K562 (cell line): ENCODE data around the gene NECTIN2.

Experiments used
- CTCF ChIP-seq, 3 experiments: IDR thresholded peaks in 2 of 3; conservative IDR thresholded peaks in 1 of 3; 2 replicates each; pipeline ENCODE4 v1.5.1; 2011 to 2012; ENCODE audit warnings: low read length in 3 of 3, mild to moderate bottlenecking in 3 of 3, control low read depth in 2 of 3, improper control_type of control experiment in 1 of 3, inconsistent platforms in 1 of 3, low read depth in 1 of 3, mixed read lengths in 1 of 3, moderate library complexity in 1 of 3; ENCODE audit not compliant: insufficient read depth in 2 of 3
- EP300 ChIP-seq: IDR thresholded peaks from 2 replicates; pipeline ENCODE4 v1.6.1; 2012; ENCODE audit warnings: low read length, improper control_type of control experiment
- EZH2 ChIP-seq: IDR thresholded peaks from 2 replicates; pipeline ENCODE4 v1.6.1; 2012; ENCODE audit warnings: low read depth, mild to moderate bottlenecking, inconsistent platforms, low read length, borderline replicate concordance
- HCFC1 ChIP-seq: IDR thresholded peaks from 2 replicates; pipeline ENCODE4 v1.6.1; 2012; ENCODE audit warnings: low read depth, low read length, improper control_type of control experiment
- HDAC1 ChIP-seq, 2 experiments: fragments of 450-650 bp; IDR thresholded peaks; 2 replicates each; pipeline ENCODE4 v1.6.1; 2016 to 2017; ENCODE audit warnings: inconsistent platforms in 1 of 2, mild to moderate bottlenecking in 1 of 2, moderate library complexity in 1 of 2
- JUN ChIP-seq, 2 experiments: sonication (generic) in 1 of 2; formaldehyde crosslinking in 1 of 2; IDR thresholded peaks; 2 replicates each; pipeline versions ENCODE4 v1.6.1 to v1.8.0; 2012 to 2022; ENCODE audit warnings: borderline replicate concordance in 2 of 2, mild to moderate bottlenecking in 2 of 2, improper control_type of control experiment in 1 of 2, low read depth in 1 of 2, low read length in 1 of 2, missing genetic modification reagents in 1 of 2
- RAD21 ChIP-seq, 2 experiments: fragments of 250-450 bp in 1 of 2; fragments of 450-650 bp in 1 of 2; sonication (Bioruptor Pico) in 1 of 2; formaldehyde crosslinking in 1 of 2; IDR thresholded peaks in 1 of 2; conservative IDR thresholded peaks in 1 of 2; 2 replicates each; pipeline versions ENCODE4 v1.4.0 to v1.8.0; 2020 to 2022; ENCODE audit warnings: mild to moderate bottlenecking in 2 of 2, moderate library complexity in 1 of 2
- RFX5 ChIP-seq: IDR thresholded peaks from 2 replicates; pipeline ENCODE4 v1.6.1; 2011; ENCODE audit warnings: low read depth, mild to moderate bottlenecking, improper control_type of control experiment, low read length
- SMAD1 ChIP-seq: fragments of 150-350 bp; IDR thresholded peaks from 2 replicates; pipeline ENCODE4 v1.6.1; 2014; ENCODE audit warnings: low read length, low read depth; ENCODE audit not compliant: partially characterized antibody
- TF ChIP-seq, protein P1 (sequence below): sonication (generic); formaldehyde crosslinking; IDR thresholded peaks from 2 replicates; pipeline ENCODE4 v1.8.1; 2023; ENCODE audit warnings: mild to moderate bottlenecking, missing genetic modification reagents, moderate library complexity

- TF ChIP-seq JUN (IDR thresholded peaks at IDR 0.05; ENCODE audit: borderline replicate concordance, low read depth, low read length) (no peak), JUN (CRISPR knock-in tag; IDR thresholded peaks at IDR 0.05; ENCODE audit: borderline replicate concordance) (no peak), SMAD1 (no peak), EZH2 (no peak), HDAC1 (IDR thresholded peaks at IDR 0.05) (no peak), RAD21 (CRISPR knock-in tag; conservative IDR thresholded peaks at IDR 0.05 in 1 of 2, IDR thresholded peaks at IDR 0.05 in 1 of 2) (no peak), HCFC1 (no peak), CTCF (IDR thresholded peaks at IDR 0.05 in 2 of 3, conservative IDR thresholded peaks at IDR 0.05 in 1 of 3; ENCODE audit: insufficient read depth in 2 of 3, low read depth in 1 of 3, low read length in 3 of 3) (no peak), RFX5 (no peak), EP300 (no peak)
- TF ChIP-seq, protein P1, sequence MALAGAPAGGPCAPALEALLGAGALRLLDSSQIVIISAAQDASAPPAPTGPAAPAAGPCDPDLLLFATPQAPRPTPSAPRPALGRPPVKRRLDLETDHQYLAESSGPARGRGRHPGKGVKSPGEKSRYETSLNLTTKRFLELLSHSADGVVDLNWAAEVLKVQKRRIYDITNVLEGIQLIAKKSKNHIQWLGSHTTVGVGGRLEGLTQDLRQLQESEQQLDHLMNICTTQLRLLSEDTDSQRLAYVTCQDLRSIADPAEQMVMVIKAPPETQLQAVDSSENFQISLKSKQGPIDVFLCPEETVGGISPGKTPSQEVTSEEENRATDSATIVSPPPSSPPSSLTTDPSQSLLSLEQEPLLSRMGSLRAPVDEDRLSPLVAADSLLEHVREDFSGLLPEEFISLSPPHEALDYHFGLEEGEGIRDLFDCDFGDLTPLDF = no peak
Measured at GRCh38 chr19:44850641-44851109, 4.6 kb downstream of the NECTIN2 start.
